Activated naive CD8-positive, alpha-beta T cell treated with anti-CD3 and anti-CD28 coated beads, Interleukin-2, amount 50 U/mL, for 16 hours (primary cell): Measurements from ENCODE around the gene ITPR3.

ENCODE experiments used
- DNase-seq: peaks from one replicate; pipeline ENCODE4 v3.0.0-alpha.2; 2020; ENCODE audit warnings: low read depth, low spot score

The ITPR3 gene

DNA sequence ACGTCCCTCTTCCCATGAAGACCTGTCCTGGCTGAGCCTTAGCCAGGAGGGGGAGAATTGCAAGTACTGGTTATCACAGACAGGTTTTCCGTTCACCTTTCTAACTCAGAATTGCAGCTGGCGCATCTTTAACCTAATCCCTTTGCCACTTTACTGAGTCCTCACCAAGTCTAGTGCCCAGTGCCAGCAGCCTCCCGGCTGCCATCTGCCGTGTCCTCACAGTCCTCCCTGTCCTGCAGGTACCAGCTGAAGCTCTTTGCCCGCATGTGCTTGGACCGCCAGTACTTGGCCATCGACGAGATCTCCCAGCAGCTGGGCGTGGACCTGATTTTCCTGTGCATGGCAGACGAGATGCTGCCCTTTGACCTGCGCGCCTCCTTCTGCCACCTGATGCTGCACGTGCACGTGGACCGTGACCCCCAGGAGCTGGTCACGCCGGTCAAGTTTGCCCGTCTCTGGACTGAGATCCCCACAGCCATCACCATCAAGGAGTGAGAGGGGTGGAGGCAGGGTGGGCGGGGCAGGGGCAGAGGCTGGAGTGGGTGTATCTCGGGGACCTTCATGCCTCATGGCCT is 49.1 kb downstream of the ITPR3 start:
- no peak for DNase-seq

DNA sequence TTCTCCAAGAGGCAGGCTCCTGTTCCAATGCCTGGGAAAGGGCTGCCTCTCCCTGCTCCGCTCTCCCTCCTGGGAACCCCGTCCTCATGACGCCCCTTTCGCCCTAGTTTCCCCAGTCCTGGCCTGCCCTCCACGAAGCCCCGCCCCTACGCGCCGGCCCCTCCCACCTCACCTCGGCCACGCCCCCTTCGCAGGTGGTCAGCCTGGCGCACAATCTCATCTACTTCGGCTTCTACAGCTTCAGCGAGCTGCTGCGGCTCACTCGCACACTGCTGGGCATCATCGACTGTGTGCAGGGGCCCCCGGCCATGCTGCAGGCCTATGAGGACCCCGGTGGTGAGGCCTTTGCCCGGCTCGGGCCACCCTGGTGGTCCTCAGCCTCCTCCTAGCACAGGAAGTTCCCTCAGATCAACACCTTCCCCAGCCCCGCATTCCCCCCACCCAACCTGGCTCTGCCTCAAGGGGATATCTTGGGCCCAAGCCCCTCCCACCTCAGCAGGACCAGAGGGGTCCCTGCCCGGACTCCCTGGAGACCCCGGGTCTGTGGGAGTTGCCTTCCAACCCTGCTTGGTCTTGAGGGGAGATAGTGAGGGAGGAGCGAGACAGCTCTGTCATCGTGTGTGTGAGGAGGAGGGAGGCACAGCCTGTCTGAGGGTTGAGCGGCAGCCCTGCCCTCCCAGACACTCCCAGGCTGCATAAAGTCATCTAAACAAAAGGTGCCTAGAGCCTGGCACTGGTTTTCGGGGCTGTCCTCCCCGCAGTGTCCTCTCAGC is 50.0 kb downstream of the ITPR3 start:
- no peak for DNase-seq

- DNase-seq = no peak
These were observed 50.6 kb downstream of the ITPR3 start for GRCh38 chr6:33671744-33672072.

- no peak for DNase-seq
These were observed 51.7 kb downstream of the ITPR3 start for GRCh38 chr6:33672808-33673207.

GRCh38 chr6:33673851-33674250 is 52.7 kb downstream of the ITPR3 start:
- DNase-seq = no peak

GRCh38 chr6:33675968-33676367 is 54.8 kb downstream of the ITPR3 start:
- DNase-seq = no peak

DNA sequence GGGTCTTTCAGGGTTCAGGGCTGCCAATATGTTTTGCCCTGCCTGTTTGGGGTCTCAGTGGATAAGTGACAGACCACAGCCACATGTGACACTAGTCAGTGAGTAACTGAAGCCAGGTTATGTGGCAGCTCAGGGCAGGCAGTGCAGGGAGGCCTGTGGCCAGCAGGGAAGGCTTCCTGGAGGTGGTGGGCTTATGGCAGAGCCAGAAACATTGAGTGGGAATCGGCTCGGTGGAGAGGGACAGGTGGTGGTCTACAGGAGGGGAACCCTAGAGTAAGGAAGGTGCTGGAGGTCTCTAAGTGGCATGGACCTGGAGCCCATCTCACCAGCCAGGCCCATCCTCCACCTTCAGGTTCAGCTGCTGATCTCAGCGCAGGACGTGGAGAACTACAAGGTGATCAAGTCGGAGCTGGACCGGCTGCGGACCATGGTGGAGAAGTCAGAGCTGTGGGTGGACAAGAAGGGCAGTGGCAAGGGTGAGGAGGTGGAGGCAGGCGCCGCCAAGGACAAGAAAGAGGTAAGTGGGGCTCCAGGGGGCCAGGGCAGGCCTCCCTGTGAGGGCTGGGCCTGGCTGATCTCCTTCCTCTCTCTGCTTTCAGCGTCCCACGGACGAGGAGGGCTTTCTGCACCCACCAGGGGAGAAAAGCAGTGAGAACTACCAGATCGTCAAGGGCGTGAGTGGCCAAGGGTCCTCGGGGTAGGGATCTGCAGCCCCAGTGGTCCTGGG is 55.5 kb downstream of the ITPR3 start:
- DNase-seq = no peak

DNA sequence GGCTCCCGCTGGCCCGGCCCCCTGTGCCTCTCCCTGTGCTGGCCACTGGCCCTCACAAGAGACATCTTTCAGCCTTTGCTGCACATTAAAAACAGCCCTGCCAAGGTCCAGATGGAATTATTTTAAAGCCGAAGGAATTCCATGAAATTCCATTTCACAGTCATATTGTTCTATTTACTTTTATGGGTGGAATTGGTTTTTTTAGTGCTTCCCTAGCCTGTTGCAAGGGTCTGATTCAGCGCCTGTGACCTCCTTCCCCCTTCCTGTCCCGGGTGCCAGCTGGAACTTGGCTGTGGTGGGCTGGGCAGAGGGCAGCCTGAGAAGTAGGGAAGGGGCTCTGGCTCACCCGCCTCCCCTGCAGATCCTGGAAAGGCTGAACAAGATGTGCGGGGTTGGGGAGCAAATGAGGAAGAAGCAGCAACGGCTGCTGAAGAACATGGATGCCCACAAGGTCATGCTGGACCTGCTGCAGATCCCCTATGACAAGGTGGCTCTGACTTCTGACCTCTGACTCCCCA is 56.1 kb downstream of the ITPR3 start:
- no peak for DNase-seq

- no peak for DNase-seq
These were observed 56.6 kb downstream of the ITPR3 start for GRCh38 chr6:33677689-33678088.

GRCh38 chr6:33678233-33678931 is 57.3 kb downstream of the ITPR3 start:
- no peak for DNase-seq

DNA sequence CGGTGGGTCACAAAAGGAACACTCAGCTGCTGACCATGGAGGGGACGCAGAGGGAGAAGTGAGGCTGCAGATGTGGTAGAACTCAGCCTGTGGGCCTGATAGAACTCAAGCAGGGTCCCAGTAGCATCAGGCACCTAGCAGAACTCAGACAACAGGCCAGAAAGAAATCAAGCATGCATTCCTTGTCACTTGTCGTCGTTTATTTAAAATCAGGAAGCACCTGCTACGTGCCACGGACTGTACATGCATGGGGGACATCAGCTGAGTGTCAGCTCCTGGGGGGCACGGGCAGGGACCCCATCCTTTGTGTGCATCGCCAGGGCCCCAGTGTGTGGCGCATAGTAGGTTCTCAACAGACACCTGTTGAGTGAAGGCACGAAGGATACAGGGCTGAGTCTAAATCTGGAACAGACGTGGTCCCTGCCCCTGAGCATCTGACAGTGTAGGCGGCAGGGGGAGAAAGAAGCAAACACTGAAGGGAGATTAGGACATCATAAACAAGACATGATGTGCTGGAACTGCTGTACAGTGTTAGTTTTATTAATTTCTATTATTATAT is 57.9 kb downstream of the ITPR3 start:
- no peak for DNase-seq

GRCh38 chr6:33679761-33680160 is 58.6 kb downstream of the ITPR3 start:
- no peak for DNase-seq

- DNase-seq = no peak
These were observed 61.2 kb downstream of the ITPR3 start for GRCh38 chr6:33682341-33682740.

GRCh38 chr6:33683051-33683571 is 62.0 kb downstream of the ITPR3 start:
- DNase-seq = peak; percentile 7

DNA sequence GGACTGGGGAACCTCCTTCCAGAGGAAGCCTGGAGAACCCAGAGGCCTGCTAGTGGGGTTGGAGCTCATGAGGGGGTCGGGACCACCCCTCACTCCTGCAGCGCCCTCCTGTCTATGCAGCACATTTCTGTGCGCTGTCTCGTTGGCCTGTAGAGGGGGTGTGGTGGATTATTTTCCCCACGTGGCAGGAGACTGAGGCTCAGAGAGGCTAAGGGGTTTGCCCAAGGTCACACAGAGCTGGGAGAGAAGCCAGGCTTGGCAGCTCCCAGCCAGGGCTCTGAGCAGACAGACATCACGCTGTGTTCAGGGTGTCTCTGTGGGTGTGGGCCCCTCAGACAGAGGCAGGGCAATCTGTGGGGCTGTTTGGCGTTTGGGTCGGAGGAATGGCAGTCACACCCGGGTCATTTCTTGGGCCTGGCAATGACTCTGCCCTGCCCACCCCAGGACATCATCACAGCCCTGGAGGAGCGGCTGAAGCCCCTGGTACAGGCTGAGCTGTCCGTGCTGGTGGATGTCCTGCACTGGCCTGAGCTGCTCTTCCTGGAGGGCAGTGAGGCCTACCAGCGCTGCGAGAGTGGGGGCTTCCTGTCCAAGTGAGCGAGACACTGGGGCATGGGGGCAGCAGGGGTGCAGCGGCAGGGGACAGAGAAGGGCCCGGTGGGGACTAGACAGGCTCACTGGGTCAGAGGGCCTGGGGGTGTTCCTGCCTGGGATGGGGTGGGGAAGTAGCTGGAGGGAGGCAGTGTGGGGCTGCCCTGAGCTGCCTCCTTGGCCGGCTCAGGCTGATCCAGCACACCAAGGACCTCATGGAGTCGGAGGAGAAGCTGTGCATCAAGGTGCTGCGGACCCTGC is 62.7 kb downstream of the ITPR3 start:
- DNase-seq = no peak

GRCh38 chr6:33684428-33684896 is 63.3 kb downstream of the ITPR3 start:
- DNase-seq = no peak

- DNase-seq = no peak
These were observed 63.9 kb downstream of the ITPR3 start for GRCh38 chr6:33684983-33685382.

GRCh38 chr6:33685411-33686224 is 64.5 kb downstream of the ITPR3 start:
- no peak for DNase-seq

GRCh38 chr6:33686225-33686924 is 65.3 kb downstream of the ITPR3 start:
- no peak for DNase-seq
